ENCODE results near the gene GRIK5. TPM values are rescaled to one million over a fixed set of nuclear protein-coding genes. Genes with fewer than 3 reads are reported as not detected.

GRIK5 gene
- total and polyA plus RNA-seq, 2 of the 8 experiments (the other 6 are each of a cell fraction or from before 2014, with no cell fraction given) = 17.8 to 42.9 TPM

GRCh38 chr19:42079276-42079669 is 9.3 kb upstream of the GRIK5 start:
- FAIRE-seq (no peak), DNase-seq (ENCODE audit: low read depth in 1 of 2, low spot score in 2 of 2) (no peak)
- H3K79me1 ChIP-seq (ENCODE audit: low read depth, low read length) = peaks cover 17% of the 10 kb centered on the region
- H2BK120ac ChIP-seq (replicated peaks; ENCODE audit: low read depth, low read length) = no peak overlapping the region
- peaks cover 28 to 49% of the 10 kb centered on the region in 2 experiments for H4K20me1 ChIP-seq (replicated peaks in 1 of 2; ENCODE audit: control insufficient read depth in 1 of 2, insufficient read depth in 2 of 2, low read length in 2 of 2)
- no peak overlapping the region for H3K4me2 ChIP-seq (ENCODE audit: insufficient read depth in 1 of 2, low read depth in 2 of 2, low read length in 2 of 2)
- peaks cover 0 to 4% (median 2%) of the 10 kb centered on the region in 4 experiments; a peak in 5 of 7 replicates for H3K4me1 ChIP-seq (replicated peaks in 1 of 4; ENCODE audit: control insufficient read depth in 3 of 4, insufficient read depth in 4 of 4, low read length in 3 of 4)
- H3K4me3 ChIP-seq (ENCODE audit: extremely low read depth in 1 of 4, insufficient read depth in 2 of 4, low read depth in 3 of 4, low read length in 4 of 4) = no peak overlapping the region
- H2BK15ac ChIP-seq (ENCODE audit: low read length) = no peak overlapping the region
- H3K23ac ChIP-seq (ENCODE audit: insufficient read length) = no peak overlapping the region
- no peaks in the 10 kb centered on the region for H3K9me3 ChIP-seq (ENCODE audit: insufficient read depth in 2 of 2, low read depth in 1 of 2, low read length in 1 of 2)
- H2AFZ ChIP-seq (ENCODE audit: low read length) = no peak overlapping the region
- H3K4ac ChIP-seq (replicated peaks; ENCODE audit: insufficient read length, low read depth, low read length) = no peak overlapping the region
- H3K27me3 ChIP-seq (replicated peaks in 1 of 4; ENCODE audit: control insufficient read depth in 3 of 4, extremely low read depth in 1 of 4, insufficient read depth in 3 of 4, low read length in 3 of 4) = no peaks in the 10 kb centered on the region
- H4K5ac ChIP-seq (ENCODE audit: insufficient read length, low read depth, low read length) = no peak overlapping the region
- ChIA-PET CTCF (ENCODE audit: partially characterized antibody) (interaction anchor here (0.9 to 2.8 kb wide), 7 partner anchors 15 to 105 kb away, joined by 3 to 12 read pairs (median 3); no protein-coding TSS in a partner anchor), POLR2A (ENCODE audit: partially characterized antibody) (interaction anchor here (0.7 to 4.1 kb wide), 5 partner anchors 9 to 20 kb away, joined by 3 to 13 read pairs (median 4); partner anchors contain the start of gene GRIK5)
- no peak overlapping the region for H2BK5ac ChIP-seq (ENCODE audit: low read depth, low read length)
- WGBS, 2 experiments (ENCODE audit: extremely low coverage in 1 of 2, insufficient coverage in 1 of 2, insufficient read length in 1 of 2, insufficient replicate concordance in 2 of 2, low coverage in 1 of 2, low lambda C conversion rate in 2 of 2, missing lambda C conversion rate in 1 of 2) = 93% methylated on average over 16 of the region's 16 CpGs; no CpG with 5 or more reads in 1 of the 2 experiments
- H2BK12ac ChIP-seq (ENCODE audit: low read depth, low read length) = no peak overlapping the region
- H3K18ac ChIP-seq (ENCODE audit: extremely low read depth, low read length) = no peak overlapping the region
- no peak overlapping the region for H4K91ac ChIP-seq (replicated peaks; ENCODE audit: insufficient read length, low read length)
- H3K27ac ChIP-seq (ENCODE audit: low read depth, low read length) = no peak overlapping the region
- peaks cover 17 to 38% (median 35%) of the 10 kb centered on the region in 4 experiments; a peak in 7 of 8 replicates for H3K36me3 ChIP-seq (ENCODE audit: control insufficient read depth in 2 of 4, insufficient read depth in 4 of 4, low read length in 3 of 4)
- no peak overlapping the region; the same call in none of the 2 replicates for H4K8ac ChIP-seq (ENCODE audit: extremely low read depth, insufficient read depth, low read length)
- no peak overlapping the region for H2AK5ac ChIP-seq (ENCODE audit: low read depth, low read length)
- no peak overlapping the region for H2BK20ac ChIP-seq (ENCODE audit: low read length)
- H3K9ac ChIP-seq (replicated peaks in 1 of 4; ENCODE audit: extremely low read depth in 1 of 4, low read depth in 3 of 4, low read length in 3 of 4) = no peak overlapping the region
- no peak overlapping the region for H3K14ac ChIP-seq (ENCODE audit: insufficient read length)
- H3K79me2 ChIP-seq (ENCODE audit: control insufficient read depth in 1 of 2, insufficient read depth in 2 of 2, low read length in 2 of 2) = peaks cover 22 to 41% of the 10 kb centered on the region in 2 experiments
- H3K56ac ChIP-seq (replicated peaks; ENCODE audit: insufficient read length, low read depth, low read length) = no peak overlapping the region
- peaks cover 21% of the 10 kb centered on the region for H3K23me2 ChIP-seq (ENCODE audit: low read depth, low read length)
- TF ChIP-seq E2F6 (IDR thresholded peaks at IDR 0.05) (no peak), TEAD4 (IDR thresholded peaks at IDR 0.05; ENCODE audit: low read depth, low read length) (no peak), KDM4A (IDR thresholded peaks at IDR 0.05; ENCODE audit: low read depth, low read length, severe bottlenecking) (no peak), BACH1 (IDR thresholded peaks at IDR 0.05; ENCODE audit: low read length) (no peak), ASH2L (IDR thresholded peaks at IDR 0.05; ENCODE audit: low read length) (no peak), TAF7 (optimal IDR thresholded peaks at IDR 0.05; ENCODE audit: borderline replicate concordance, low read depth, low read length) (no peak), ATF2 (IDR thresholded peaks at IDR 0.05; ENCODE audit: low read length) (no peak), MAFK (IDR thresholded peaks at IDR 0.05; ENCODE audit: low read depth, low read length) (no peak), GABPA (IDR thresholded peaks at IDR 0.05; ENCODE audit: borderline replicate concordance, insufficient read depth, low read length) (no peak), ZNF274 (IDR thresholded peaks at IDR 0.05; ENCODE audit: borderline replicate concordance, extremely low read depth, low read length) (no peak), POLR2A (IDR thresholded peaks at IDR 0.05; ENCODE audit: control extremely low read depth in 1 of 2, low read depth in 2 of 2, low read length in 2 of 2) (no peak), KDM5A (IDR thresholded peaks at IDR 0.05; ENCODE audit: low read length) (no peak)
